Measurements from ENCODE around the gene BAG5.

BAG5 gene

GRCh38 chr14:103546652-103547454, 15.6 kb downstream of the BAG5 start:
- peak; percentile 71 for DNase-seq

DNA sequence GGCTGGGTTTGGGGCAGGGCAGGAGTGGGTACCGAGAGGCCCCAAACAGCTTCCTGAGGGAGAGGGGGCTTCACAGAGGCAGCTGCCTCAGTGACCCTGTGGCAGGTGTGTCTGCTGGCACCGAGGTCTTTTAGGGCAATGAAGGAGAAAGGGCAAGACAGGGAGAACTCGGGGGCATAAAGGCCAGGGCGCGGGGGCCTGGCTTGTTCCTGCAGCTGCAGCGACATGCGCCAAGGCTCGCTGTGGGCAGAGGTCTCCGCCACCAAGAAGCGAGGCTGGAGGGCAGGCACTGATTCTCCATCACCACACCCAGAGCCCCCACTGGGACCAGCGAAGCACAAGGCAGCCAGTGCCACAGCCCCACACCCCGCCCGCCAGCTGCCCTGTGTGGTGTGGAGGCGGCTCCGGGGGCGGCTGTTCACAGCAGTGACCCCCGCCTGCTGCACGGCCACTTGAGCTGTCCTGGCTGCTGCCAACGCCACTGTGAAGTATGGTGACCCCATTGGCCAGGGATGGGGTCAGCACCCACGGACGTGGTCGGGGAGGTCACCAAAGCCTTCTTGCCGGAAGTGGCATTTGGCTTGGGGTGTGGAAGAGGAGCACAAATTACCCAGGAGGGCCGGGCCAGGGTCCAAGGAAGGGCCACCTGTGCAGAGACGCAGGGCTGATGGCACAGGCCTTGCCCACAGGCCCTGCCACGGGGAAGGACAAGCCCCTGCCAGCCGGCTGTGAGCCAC, 16.4 kb downstream of the BAG5 start:
- no peak for DNase-seq

GRCh38 chr14:103545219-103545914, 17.1 kb downstream of the BAG5 start:
- no peak for DNase-seq

DNA sequence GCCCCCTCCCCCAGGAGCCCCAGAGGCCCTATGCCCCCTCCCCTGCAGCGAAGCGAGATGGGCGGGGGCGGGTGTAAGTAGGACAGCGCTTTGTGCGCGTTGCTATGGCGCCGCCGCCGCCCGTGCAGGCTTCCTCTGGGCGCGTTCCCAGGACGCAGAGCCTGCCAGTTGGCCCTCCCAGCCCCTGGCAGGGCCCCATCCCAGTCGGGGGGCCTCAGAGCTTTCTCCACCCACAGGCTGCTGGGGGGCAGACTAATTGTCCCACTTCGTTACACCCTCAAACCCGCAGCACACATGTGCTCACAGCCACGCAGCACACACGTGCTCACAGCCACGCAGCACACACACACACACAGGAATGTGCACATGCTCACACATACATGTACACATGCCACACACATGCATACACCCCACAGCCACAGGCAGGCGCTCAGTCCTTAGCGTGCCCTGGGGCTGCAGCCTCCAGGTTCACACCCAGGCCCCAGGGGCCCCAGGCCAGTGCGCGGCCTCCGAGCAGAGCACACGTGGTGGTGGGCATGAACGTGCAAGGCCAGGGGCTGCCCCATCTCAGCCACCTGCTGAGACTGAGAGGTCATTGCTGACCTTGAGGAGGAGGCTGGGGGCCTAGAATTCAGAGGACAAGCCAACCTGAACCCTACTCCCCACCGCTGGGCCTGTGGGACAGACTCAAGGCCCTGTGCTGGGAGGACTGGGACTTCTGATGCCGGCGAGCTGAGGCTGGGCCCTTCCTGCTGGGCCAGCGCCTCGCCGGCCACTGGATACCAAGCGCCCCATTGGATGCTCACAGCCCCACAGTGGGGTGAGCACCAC, 17.9 kb downstream of the BAG5 start:
- DNase-seq: no peak

- DNase-seq: no peak
Measured at GRCh38 chr14:103543721-103544387, 18.6 kb downstream of the BAG5 start.

DNA sequence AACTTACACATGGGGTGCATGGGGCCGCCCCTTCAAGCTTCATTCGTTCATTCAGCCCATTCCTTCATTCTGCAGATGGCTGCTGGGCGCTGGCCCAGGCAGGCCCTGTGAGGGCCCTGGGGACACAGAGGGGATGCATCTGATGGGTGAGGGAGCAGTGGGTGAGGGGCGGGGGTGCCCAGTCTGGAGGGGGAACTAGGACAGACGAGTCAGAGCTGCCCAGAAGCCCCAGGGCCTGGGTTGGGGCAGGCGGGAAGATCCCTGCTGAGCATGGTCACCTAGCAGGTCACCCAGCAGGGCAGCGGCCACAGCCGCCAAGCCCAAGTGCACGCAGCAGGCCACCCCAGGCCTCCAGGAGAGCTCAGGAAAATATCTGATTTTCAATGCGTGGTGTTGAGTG, 19.3 kb downstream of the BAG5 start:
- DNase-seq: no peak

DNA sequence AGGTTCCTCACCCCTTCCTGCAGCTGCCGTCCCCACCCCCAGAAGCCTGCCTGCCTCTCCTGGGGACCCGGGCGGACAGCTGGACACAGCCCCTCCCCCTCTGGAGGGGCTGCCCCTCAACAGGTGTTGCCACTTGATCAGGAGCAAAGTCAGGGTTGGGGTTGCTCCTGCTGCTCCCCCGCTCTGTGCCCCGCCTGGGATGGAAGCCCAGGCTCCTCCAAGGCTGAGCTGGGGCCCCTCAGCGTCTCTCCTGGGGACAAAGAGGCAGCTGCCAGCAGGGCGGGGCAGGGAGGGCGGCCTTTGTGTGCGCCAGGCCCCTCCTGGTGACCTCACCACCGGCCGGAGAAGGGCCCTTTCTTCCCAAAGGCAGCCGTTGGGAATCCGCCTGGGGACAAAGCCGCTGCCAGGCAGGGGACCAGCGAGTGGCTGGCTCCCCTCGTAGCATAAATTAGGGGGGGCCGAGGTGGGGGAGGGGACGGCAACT, 19.8 kb downstream of the BAG5 start:
- peak; percentile 43 for DNase-seq

DNA sequence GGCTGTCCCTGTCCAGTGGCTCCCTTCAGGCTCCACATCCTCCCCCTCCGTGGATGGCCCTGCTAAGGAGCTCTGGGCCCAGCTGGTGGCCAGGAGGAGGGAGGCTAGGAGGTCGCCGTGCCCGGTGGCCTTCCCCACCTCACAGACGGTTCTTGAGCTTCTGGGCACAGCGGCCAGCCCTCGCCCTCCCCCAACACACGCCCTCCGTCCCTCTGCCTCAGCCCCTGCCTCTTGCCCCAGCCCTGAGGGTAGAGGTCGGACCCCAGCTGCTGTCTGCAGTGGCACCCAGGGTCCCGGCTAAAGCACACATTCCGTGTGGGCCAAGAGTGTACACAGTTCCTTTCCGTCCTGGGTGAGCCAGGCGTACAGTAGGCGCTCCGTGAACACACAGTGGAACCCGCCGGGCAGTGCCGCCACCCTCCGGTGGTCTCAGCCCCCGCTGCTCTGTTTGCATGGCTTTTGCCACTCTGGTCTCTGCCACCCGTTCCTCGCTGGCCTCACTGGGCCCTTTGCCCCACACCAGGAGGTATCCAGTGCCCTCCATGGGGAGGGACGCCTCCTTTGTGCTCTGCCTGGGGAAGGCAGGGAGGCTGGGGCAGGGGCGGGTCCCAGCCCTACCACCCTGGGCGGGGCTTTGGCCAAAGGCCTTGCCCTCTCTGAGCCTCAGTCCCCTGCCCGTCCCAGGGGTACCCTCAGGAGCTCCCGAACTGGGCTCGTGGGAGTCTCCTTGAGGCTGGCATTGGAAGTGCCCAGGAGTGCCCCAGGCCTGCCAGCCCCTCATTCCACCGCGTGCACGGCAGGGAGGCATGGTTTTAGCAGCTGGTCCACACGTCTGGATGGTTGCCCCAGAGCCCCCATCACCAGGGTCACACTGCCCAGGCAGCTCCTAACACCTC, 20.5 kb downstream of the BAG5 start:
- DNase-seq: no peak

GRCh38 chr14:103540821-103541708, 21.4 kb downstream of the BAG5 start:
- DNase-seq: no peak

DNA sequence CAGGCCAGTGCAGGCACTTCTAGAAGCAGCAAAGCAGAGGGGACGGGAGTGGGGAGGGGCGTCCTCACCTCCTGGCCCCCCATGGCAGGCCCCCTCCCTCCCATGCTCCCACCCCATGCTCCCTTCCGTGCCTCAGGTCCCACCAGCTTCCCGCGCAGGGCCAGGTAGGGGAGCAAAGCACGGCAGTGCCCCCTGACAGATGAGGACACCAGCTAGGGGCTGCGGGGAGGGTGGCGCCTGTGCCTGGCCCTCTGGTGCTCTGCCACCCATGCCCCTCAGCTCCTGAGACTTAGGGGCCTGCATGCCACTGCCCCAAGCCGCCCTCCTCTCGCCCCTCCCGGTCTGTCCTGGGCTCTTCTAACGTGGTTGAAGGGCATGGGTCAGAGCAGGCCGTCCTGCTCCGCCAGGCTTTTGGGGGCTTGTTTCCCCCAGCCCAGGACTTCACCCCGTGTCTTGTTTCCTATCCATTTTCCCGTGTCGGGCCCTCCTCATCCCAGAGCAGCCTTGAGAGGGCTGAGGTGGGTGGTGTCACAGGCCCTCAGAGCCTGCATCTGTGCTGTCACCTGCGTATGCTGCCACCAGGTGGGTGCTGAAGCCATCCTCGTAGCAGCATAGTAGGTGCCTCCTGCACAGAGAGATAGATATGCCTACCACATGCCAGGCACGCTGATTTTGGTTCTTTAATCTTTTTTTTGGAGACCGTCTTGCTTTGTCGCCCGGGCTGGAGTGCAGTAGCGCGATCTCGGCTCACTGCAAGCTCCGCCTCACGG, 23.2 kb downstream of the BAG5 start:
- DNase-seq: no peak

DNA sequence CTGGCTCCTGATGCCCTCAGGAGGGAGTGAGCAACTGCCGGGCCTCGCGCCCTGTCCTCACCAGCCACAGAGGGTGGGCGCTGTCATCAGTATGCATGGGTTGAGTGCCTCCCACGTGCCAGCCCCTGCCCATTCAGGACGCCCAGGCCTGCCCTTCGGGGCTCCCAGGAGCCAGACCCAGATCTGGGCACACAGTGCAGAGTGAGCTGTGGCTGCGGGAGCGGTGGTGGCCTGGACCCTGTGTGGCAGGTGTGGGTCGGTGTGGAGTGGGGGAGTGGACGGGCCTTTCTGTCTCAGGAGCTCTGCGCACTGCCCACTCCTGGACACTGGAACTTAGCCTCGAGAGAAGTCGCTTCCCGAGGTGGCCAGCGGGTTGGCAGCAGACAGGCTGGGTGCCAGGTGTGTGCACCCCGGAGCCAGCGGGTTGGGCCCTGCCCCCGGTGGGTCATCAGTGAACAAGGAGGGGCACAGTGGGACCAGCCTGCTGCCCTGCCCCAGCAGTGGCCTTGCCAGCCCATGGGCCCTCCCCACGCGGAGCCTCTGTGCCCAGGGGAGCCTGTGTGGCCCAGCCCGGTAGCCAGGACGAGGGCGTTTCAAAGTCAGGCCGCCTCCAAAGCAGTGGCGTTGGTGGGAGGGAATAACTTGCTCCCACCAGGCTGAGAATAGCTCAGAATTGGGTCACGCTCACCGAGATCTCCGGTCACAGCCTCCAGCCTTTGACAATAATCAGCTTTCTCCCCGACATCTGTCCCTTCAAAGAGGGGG, 24.0 kb downstream of the BAG5 start:
- DNase-seq: no peak

- no peak for DNase-seq
Measured at GRCh38 chr14:103537175-103537990, 25.1 kb downstream of the BAG5 start.

DNA sequence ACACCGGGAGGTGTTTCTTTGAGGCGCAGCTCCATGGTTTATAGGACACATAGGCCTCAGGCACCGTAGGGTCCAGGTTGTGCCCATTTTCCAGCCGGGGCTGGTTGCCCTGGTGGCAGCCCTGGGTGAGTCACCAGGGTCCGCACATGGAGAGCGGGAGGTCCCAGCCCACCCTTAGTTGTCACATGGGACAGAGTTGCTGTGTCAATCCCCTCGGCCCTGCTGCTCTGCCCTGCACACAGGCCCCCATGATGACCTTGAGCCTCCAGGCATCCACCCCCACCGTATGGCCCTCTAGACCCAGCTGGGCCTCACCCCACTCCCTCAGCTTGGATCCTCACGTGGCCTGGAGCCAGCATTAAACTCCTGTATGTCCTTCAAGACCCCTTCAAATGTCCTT, 25.8 kb downstream of the BAG5 start:
- no peak for DNase-seq

DNA sequence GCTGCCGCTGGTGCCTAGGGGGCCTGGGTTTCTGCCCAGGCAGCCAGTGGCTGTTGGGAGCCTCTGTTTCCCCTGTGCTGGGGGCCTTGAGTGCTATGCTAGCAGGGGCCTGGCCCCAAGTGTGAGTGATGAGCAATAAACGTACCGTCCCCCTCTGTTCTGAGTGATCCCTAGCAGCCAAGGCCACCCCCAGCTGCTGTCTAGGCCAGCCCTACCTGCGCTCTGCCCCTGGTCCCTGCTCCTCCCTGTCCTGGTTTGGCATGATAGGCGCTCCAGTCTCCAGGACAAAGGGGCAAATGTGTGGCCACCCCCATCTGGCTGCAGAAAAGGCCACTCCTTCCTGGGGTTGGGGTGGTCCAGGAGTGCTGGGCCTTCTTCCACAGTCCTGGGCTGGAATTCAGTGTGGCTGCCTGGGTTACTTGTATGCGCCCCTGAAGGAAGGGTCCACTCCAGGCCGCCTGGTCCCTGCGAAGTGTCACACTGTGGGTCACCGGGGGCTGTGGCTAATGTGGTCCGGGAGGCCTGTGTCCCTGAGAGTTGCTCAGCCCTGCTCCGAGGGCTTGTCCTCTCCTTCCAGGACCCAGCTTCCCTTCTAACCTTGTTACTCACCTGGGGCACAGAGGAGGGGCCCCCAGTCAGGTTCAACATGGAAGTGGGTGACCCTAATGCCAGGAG, 26.4 kb downstream of the BAG5 start:
- no peak for DNase-seq

GRCh38 chr14:103535081-103535890, 27.2 kb downstream of the BAG5 start:
- DNase-seq: no peak

DNA sequence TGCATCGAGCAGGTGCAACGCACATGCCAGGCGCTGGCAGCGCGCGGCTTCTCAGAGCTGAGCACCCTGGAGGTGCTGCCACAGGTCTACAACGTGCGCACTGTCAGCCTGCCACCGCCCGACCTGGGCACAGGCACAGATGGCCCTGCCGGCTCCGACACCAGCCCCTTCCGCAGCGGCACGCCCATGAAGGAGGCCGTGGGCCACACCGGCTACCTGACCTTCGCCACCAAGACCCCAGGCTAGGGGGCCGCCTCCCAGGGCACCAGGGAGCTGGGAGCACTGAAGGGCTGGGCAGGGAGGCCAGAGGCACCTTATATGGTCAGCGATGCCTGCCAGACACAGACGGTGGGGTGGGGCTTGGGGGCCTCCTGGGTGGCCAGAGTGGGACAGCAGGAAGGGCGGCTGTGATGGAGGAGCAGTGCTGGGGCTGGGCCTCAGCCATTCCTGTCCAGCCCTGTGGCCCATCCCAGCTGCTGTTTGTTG, 27.8 kb downstream of the BAG5 start:
- DNase-seq: no peak
